ENCODE results near the gene RCN2.
"Not testable (repeated sequence)": the region's sequence is repeated elsewhere in the genome, so short reads cannot be mapped to it uniquely, and the experiment has no call there.

- TF ChIP-seq CTCF (conservative IDR thresholded peaks at IDR 0.05; ENCODE audit: low read depth in 2 of 2); EZH2 (IDR thresholded peaks at IDR 0.05; ENCODE audit: low read depth, unreplicated experiment); POLR2AphosphoS5 (IDR thresholded peaks at IDR 0.05; ENCODE audit: low read depth); CREB1 (CRISPR knock-in tag; IDR thresholded peaks at IDR 0.05; ENCODE audit: low read depth); JUNB (IDR thresholded peaks at IDR 0.05; ENCODE audit: unreplicated experiment); ZNF331 (CRISPR knock-in tag; IDR thresholded peaks at IDR 0.05; ENCODE audit: low read depth); REST (IDR thresholded peaks at IDR 0.05; ENCODE audit: unreplicated experiment); EZH2phosphoT487 (IDR thresholded peaks at IDR 0.05; ENCODE audit: unreplicated experiment); ETS1 (IDR thresholded peaks at IDR 0.05); NANOG (IDR thresholded peaks at IDR 0.05; ENCODE audit: borderline replicate concordance); STAT1 (IDR thresholded peaks at IDR 0.05; ENCODE audit: unreplicated experiment); ZNF114 (CRISPR knock-in tag; IDR thresholded peaks at IDR 0.05): not testable (repeated sequence)
Measured at GRCh38 chr15:76887280-76888141, 44.0 kb upstream of the RCN2 start.
